ENCODE data around the gene WDR62.

Gene WDR62

DNA sequence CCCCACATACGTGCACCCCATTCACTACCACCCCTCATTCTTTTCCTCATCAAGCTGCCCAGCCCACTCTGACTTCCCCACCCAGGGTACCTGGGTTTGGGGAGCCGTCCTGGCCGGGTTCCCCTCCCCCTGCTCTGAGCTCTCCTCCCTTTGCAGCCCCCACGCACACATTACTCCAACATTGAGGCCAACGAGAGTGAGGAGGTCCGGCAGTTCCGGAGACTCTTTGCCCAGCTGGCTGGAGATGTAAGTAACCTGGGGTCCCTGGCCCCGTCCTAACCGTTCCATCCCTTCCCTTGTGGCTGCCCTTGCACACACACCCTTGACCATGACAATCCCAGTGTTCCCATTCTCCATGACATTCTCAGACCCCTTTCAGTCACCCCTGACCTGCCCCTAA is 87.8 kb downstream of the WDR62 start:
- ATAC-seq, result no peak

DNA sequence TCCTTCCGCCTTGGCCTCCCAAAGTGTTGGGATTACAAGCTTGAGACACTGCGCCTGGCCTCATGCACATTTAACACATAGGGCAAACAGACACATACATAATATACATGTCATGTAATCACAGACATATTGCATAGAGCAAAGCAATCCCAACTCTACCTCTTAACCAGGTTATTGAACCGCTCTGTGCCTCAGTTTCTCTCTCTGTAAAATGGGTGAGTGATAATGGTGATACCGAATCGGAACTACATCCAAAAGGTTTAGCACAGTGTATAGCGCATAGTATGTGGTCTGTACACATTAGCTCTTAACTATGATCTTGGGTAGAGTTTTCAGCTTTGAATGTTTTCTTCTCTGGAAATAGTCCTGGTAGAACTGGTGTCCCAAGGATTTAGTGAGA is 89.9 kb downstream of the WDR62 start:
- ATAC-seq, result no peak

DNA sequence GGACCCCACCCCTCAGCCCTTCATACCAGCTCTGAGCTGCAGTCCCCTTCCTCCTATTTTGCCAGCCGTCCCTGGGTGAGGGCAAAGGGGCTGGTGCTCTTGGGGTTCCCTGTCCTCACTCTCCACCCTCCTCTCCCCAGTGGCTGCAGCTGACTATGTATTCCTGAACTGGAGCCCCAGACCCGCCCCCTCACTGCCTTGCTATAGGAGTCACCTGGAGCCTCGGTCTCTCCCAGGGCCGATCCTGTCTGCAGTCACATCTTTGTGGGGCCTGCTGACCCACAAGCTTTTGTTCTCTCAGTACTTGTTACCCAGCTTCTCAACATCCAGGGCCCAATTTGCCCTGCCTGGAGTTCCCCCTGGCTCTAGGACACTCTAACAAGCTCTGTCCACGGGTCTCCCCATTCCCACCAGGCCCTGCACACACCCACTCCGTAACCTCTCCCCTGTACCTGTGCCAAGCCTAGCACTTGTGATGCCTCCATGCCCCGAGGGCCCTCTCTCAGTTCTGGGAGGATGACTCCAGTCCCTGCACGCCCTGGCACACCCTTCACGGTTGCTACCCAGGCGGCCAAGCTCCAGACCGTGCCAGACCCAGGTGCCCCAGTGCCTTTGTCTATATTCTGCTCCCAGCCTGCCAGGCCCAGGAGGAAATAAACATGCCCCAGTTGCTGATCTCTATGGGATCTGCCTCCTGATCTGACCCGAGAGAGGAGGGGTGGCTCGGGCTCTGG is 95.1 kb downstream of the WDR62 start:
- no peak for ATAC-seq

DNA sequence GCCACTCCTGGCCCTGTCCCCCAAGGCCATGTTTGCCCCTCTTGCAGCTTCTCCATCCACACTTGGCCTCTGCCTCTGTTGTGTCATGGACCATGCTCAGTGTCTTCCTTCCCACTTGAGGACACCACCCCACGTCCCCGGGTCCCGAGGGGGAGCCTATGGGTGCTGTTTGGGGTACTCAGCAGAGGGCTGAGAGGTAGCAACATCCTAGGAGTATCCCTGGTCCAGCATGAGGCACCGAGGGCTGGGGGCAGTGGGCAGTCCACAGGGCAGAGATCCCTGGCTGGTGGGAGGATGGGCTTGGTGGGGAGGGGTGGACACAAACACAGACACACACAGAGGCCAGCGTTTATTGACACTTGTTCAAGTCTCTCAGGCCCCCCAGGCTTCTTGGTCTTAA is 95.9 kb downstream of the WDR62 start:
- no peak for ATAC-seq

DNA sequence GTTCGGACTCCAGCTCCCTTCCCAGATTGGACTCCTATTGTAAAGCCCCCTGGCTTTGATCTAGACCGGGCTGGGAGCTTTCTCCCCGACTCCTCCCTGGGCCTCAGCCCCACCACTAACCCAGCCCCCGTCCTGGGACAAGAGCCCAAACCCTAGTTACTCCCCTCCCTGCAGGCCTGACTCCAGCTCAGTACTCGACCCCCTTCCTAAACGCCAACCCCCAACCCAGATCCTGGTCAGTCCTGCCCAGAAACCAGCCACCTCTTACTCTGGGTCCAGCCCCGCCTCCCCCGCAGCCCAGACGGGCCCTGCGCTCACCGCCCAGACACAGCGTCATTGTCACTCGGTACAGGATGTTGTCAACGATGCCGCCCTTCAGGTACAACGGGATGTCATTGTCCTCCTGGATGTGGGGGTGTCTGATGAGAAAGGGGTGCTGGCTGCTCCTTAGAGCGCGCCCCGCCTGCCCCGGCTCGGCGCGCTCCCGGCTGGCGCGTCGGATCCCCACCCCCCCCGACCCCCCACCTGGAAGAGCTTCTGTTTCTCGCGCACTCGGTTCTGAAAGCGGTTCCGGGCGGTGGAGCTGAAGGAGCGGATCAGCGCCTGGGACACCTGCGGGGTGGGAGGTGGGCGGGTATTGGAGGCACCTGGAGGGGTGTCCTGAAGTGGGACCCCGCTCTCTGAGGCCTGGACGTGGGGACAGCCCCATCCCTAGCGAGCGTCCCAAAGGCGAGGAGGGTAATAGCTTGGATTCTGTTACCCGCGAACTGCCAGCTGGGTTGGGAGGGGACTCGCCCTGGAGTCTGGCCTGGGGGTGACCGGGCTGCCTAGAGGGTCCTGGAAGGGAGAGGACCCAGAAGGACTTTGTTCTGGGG is 96.7 kb downstream of the WDR62 start:
- no peak for ATAC-seq

DNA sequence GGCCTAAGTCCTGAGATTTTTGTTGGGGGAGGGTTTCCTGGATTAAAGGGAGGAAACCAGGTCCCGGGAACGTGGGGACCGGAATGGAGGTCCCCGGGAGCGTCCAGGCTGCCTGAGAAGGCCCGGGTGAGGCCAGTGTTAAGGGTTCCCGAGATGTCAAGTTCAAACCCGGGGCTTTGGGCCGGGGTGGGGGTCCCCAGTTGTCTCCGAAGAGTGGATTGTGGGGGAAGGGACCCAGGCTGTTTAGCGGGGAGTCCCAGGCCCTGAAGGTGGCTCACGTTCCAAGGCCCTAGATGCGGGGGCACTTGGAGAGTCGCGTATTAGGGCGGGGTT is 97.3 kb downstream of the WDR62 start:
- ATAC-seq, result no peak

DNA sequence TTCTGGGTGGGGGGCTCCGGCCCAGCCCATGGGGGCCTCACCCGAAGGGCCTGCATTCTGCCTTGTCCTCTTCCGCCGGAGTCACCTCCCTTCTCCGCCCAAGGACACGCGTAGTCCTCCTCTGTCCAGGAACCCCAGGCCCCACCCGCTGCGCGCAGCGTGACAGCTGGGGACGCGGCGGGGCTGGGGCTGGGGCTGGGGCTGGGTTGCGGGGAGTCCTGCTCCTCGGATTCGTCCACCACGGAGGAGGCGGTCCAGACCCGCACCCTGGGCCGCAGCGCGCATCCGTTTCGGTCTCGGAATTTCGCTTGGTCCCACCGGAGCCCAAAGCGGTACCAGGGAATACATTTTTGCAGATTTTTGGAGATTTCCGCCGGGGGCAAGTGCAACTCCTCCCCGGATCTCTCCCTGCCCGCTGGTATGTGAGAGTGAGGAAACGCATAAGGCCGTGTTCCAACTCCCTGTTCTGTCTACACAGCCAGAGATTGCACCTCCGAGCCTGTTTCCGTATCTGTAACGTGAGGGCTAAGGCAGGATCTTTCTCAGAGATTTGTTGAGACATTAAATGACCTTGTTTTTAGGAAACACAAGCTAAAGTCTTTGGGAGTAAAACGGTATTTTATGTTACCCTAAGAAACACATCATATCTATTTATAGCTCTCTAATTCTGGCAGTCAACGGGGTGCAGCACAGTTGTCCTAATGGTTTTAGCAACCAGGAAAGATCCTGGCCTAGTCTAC is 97.8 kb downstream of the WDR62 start, which contains the start of gene COX7A1:
Gene COX7A1, minus strand, starts transcription at position 96 of the 740 bp plus-strand sequence. Its CDS starts 40 bp downstream, at position 56.
- ATAC-seq, result no peak

DNA sequence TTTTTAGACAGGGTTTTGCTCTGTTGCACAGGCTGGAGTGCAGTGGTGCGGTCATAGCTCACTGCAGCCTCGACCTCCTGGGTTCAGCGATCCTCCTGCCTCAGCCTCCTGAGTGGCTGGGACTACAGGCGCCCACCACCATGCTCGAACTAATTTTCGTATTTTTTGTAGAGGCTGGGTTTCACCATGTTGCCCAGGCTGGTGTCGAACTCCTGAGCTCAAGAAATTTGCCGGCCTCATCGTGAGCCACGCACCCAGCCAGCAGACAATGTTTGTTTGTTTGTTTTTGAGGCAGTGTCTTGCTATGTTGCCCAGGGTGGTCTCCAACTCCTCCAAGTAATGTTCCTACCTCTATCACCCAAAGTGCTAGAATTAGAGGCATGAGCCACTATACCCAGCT is 98.4 kb downstream of the WDR62 start:
- no peak for ATAC-seq
